SK-N-DZ (cell line): ENCODE data around the gene TRIM29.
"Not testable (repeated sequence)": the region's sequence is repeated elsewhere in the genome, so short reads cannot be mapped to it uniquely, and the experiment has no call there.

Source experiments
- DNase-seq: peaks from one replicate; pipeline ENCODE4 v3.0.0-alpha.2; 2015; ENCODE audit warnings: low spot score

TRIM29 gene

GRCh38 chr11:120173019-120173705 is 35.2 kb upstream of the TRIM29 start:
- DNase-seq = no peak

- DNase-seq = peak; percentile 47
These were observed 34.4 kb upstream of the TRIM29 start for GRCh38 chr11:120172054-120172911.

- no peak for DNase-seq
These were observed 32.9 kb upstream of the TRIM29 start for GRCh38 chr11:120170741-120171261.

GRCh38 chr11:120169981-120170698 is 32.2 kb upstream of the TRIM29 start:
- no peak for DNase-seq

GRCh38 chr11:120168960-120169681 is 31.2 kb upstream of the TRIM29 start:
- DNase-seq = peak; percentile 42

DNA sequence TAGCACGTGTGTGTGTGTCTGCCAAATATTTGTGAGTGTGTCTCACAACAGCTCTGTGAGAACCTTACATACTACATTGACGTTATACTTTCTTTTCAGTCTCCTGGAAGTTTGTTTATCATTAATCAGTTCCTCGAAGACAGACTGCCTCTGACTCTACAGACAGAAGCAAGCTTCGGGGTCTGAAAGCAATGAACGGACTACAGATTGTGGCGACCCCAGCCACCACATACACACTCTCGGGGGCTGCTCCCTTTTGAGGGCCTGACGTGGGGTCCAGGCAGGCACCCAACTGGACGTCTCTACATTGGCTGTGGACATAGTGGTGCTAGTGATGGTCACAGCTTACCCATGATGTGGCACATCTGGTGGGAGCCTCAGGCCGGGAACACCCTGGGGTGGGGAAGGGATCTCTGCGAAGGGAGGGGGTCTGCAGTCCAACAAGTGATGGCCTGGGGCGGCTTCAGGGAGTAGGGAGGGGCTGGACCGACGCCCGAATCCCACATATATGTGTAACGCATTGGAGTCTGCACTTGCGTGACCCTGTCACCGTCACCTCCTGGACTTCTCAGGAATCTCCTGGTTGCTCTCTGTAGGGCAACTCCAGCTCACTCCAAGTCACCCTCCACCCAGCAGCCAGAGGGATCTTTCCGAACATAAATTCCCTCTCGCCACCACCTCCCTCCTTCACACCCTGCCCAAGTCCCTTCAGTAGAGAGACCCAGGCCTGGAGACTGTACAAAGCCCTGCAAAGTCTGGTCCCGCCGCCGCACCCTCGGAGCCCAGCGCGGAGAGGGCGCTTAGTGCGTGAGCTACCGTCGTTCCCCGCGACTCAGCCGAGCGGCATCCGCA is 30.4 kb upstream of the TRIM29 start:
- no peak for DNase-seq

DNA sequence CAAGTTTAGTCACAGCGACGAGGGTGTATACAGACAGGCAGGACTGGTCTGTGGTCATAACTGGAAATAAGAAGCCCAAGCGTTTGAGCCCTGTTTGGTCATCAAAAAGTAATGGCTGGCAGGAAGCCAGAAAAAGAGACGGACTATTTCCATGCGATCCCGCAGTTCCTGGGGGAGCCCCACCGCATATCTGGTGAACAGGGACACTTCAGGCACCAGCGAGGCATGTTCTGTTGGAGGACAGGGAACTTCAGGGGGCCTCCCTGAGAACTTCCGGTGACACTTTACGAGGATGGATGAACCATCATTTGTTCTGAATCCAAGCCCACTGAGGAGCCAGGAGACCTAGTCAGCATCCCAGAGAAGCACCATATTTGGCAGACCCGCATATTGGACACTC is 29.7 kb upstream of the TRIM29 start:
- DNase-seq = no peak

DNA sequence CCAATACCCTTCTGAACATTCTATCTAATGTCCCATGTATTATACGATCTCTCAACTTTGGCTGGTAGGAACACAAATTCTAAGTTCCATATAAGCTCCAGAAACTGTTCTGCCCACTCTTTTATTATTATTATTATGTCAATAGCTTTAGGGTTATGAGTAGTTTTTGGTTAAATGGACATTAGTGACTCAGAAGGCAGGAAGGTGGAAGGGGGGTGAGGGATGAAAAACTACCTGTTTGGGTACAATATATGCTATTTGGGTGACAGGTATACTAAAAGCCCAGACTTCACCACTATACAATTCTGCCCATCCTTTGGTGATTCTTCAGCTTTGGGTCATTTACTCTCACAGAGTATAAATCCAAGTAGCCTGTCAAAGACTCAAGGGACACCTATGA is 22.5 kb upstream of the TRIM29 start:
- no peak for DNase-seq

DNA sequence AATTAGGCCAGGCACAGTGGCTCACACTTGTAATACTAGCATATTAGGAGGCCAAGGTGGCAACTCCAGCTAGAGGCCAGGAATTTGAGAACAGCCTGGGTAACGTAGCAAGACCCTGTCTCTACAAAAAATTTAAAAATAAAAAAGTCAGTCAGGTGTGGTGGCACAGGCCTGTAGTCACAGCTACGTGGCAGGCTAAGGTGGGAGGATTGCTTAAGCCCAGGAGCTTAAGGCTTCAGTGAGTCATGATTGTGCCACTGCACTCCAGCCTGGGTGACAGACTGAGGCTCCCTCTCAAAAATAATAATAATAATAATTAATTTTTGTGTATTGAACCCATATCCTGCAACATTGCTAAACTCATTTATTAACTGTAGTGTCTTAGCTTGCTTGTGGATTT is 15.3 kb upstream of the TRIM29 start:
- DNase-seq = no peak

- DNase-seq = no peak
These were observed 13.6 kb upstream of the TRIM29 start for GRCh38 chr11:120151536-120151935.

DNA sequence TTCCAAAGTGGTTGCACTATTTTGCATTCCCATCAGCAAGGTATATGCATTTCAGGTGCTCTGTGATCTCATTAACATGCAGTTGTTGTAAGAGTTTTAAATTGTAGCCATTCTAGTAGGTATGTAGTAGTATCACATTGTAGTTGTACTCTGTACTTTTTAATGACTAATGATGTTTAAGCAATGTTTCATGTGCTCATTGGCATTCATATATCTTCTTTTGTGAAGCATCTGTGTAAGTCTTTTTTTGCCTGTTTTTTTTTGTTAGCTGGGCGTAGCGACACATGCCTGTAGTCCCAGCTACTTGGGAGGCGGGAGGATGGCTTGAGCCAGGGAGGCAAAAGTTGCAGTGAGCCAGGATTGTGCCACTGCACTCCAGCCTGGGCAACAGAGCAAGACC is 11.3 kb upstream of the TRIM29 start:
- no peak for DNase-seq

- DNase-seq = no peak
These were observed 10.0 kb upstream of the TRIM29 start for GRCh38 chr11:120147950-120148270.

DNA sequence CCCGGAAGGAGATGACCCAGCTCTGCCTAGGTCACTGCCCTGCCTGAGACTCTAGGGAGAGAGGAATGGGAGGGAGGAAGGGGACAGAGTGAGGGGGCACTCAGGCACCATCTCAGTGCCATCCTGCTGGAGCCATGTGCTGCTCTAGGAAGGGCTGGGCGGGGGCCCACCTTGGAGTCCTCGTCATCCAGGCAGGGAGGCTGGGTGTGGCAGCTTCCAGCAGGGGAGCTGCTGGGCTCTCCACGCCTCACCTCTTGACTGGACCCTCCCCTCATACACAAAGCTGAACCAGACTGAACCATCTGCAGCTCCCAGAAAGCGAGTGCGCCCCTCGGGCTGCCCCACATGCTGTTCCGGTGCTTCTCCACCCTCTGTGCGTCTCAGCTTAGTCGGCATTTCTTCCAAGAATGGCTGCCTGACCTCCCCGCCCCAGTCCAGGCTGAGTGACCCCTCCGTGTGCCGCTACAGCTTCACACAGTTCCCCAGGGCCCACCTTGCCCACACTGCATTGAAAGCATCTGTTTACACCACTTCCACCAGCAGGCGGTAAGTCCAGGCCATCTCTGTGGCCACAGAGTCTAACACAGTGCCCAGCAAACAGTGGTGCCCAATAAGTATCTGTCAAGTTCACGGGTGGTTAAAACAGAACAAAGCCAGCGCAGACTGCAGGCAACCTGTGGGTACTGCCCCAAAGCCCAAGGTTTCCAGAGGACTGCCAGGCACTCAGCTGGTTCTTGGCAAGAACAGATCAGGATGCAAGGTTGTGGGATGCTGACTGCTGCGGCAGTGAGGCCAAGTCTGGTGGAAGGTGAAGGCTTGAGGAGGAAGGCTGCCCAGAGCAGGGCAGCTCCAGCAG is 9.4 kb upstream of the TRIM29 start:
- DNase-seq = no peak

DNA sequence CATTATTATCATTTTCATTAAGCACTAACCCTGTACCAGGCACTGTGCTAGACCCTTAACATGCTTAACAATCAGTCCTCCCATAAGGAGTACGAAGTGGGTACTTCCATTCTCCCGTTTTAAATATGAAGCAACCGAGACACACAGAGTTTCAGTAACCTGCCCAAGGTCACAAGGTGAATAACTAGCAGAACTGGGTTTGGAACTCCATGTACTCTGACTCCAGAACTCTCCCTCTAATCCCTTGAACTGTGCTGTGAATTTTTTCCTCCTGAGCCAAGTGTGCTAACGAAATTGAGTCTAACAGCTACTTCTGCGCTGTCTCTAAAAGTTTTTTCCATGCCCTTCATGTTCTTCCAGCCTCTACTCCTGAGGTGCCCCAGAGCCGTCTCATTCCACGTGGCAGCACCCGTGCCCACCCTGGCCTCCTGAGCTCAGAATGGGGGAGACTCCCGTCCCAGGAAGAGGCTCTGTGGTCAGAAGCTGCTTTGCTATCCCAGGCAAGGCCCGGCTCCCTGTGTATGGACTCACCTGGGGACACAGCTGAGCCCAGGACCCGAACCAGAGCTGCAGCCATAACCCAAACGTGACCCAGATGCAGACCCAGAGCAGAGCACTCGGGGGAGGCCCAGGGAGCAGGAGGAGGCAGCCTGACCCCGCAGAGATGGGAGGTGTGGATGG is 8.6 kb upstream of the TRIM29 start:
- no peak for DNase-seq

GRCh38 chr11:120144501-120144900 is 6.6 kb upstream of the TRIM29 start:
- no peak for DNase-seq

- DNase-seq = not testable (repeated sequence)
These were observed 5.6 kb upstream of the TRIM29 start for GRCh38 chr11:120143472-120143871.

GRCh38 chr11:120142441-120143100 is 4.7 kb upstream of the TRIM29 start:
- no peak for DNase-seq

GRCh38 chr11:120141768-120142423 is 4.0 kb upstream of the TRIM29 start:
- no peak for DNase-seq
